Progenitor cell of endocrine pancreas (in vitro differentiated cells): ENCODE data around the gene ZNF629. TPM values are rescaled to one million over a fixed set of nuclear protein-coding genes. Genes with fewer than 3 reads are reported as not detected.

ENCODE experiments used
- DNase-seq: peaks from one replicate; pipeline ENCODE4 v3.0.0; 2021; ENCODE audit warnings: low spot score; ENCODE audit not compliant: unreplicated experiment
- H3K27ac Mint-ChIP-seq: 2 replicates; pipeline ENCODE4 v1.8.0; 2021; ENCODE audit warnings: mild to moderate bottlenecking, moderate library complexity, mixed read lengths
- H3K27me3 Mint-ChIP-seq: 2 replicates; pipeline ENCODE4 v1.8.0; 2021; ENCODE audit warnings: mixed read lengths
- H3K36me3 Mint-ChIP-seq: 2 replicates; pipeline ENCODE4 v1.8.0; 2022; ENCODE audit warnings: mixed read lengths; ENCODE audit not compliant: insufficient read depth
- H3K4me1 Mint-ChIP-seq: 2 replicates; pipeline ENCODE4 v1.8.0; 2021; ENCODE audit warnings: low read depth, mixed read lengths
- H3K4me3 Mint-ChIP-seq: 2 replicates; pipeline ENCODE4 v1.8.0; 2021; ENCODE audit warnings: low read depth, mild to moderate bottlenecking, moderate library complexity, mixed read lengths
- H3K9me3 Mint-ChIP-seq: 2 replicates; pipeline ENCODE4 v1.8.0; 2021; ENCODE audit warnings: low read depth, mixed read lengths
- total RNA-seq: library from RNA; stranded (reverse); gene quantifications from 2 replicates; pipeline ENCODE4 v1.2.1, GENCODE V29; 2021
- TF ChIP-seq, protein P1 (sequence below): fragments of 200-600 bp; sonication (generic); IDR thresholded peaks from one replicate; pipeline ENCODE4 v1.5.0; 2021; ENCODE audit warnings: antibody characterized with exemption, mild to moderate bottlenecking; ENCODE audit not compliant: unreplicated experiment

The ZNF629 gene
- total RNA-seq, 1 donor from 2014 or later: 35.0 TPM

DNA sequence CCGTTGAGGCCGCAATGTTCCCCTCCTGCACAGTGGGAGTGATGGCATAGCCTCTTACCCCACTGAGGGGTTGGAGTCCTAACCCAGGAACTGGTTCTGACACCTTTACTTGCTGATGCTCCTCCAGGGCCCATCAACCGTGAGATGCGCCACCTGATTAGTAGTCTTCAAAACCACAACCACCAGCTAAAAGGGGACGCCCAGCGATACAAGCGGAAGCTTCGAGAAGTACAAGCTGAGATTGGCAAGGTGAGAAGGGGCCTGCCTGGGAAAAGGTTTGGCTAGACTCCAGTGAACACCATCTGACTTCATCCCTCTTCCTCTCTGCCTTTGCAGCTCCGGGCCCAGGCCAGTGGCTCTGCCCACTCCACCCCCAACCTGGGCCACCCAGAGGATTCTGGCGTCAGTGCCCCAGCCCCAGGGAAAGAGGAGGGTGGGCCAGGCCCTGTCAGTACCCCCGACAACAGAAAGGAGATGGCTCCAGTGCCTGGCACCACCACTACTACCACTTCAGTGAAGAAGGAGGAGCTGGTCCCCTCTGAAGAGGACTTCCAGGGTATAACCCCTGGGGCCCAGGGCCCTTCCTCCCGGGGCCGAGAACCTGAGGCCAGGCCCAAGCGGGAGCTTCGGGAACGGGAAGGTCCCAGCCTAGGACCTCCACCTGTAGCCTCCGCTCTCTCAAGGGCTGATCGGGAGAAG lies 19.1 kb downstream of the ZNF629 start:
- TF ChIP-seq, protein P1, sequence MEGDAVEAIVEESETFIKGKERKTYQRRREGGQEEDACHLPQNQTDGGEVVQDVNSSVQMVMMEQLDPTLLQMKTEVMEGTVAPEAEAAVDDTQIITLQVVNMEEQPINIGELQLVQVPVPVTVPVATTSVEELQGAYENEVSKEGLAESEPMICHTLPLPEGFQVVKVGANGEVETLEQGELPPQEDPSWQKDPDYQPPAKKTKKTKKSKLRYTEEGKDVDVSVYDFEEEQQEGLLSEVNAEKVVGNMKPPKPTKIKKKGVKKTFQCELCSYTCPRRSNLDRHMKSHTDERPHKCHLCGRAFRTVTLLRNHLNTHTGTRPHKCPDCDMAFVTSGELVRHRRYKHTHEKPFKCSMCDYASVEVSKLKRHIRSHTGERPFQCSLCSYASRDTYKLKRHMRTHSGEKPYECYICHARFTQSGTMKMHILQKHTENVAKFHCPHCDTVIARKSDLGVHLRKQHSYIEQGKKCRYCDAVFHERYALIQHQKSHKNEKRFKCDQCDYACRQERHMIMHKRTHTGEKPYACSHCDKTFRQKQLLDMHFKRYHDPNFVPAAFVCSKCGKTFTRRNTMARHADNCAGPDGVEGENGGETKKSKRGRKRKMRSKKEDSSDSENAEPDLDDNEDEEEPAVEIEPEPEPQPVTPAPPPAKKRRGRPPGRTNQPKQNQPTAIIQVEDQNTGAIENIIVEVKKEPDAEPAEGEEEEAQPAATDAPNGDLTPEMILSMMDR: no peak
- no peak for DNase-seq
- H3K4me1 Mint-ChIP-seq: peaks cover 6% of the 10 kb centered on the region
- no peaks in the 10 kb centered on the region for H3K27me3 Mint-ChIP-seq
- H3K36me3 Mint-ChIP-seq: peaks cover 27% of the 10 kb centered on the region
- H3K27ac Mint-ChIP-seq: no peak overlapping the region
- no peaks in the 10 kb centered on the region for H3K9me3 Mint-ChIP-seq
- H3K4me3 Mint-ChIP-seq: no peak overlapping the region

DNA sequence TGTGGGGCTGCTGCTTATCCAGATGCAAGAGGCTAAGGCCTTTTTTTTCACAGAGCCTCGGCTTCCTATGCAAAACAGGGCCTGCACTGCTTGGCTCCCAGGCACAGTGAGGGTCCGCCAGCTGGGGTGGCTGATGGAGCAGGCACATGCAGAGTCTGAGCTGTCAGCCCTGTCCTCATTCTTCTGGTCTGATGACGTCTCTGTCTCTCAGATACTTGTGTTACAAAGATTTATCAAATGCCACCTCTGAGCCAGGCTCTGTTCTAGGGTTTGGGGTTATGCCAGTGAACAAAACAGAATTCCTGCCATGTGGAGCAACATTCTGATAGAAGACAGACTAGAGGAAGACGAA lies 20.1 kb downstream of the ZNF629 start:
- DNase-seq: no peak
- H3K27ac Mint-ChIP-seq: no peak overlapping the region
- no peak overlapping the region for H3K4me3 Mint-ChIP-seq
- TF ChIP-seq, protein P1: no peak
- H3K36me3 Mint-ChIP-seq: peaks cover 21% of the 10 kb centered on the region
- no peaks in the 10 kb centered on the region for H3K27me3 Mint-ChIP-seq
- H3K4me1 Mint-ChIP-seq: peaks cover 11% of the 10 kb centered on the region
- no peaks in the 10 kb centered on the region for H3K9me3 Mint-ChIP-seq

DNA sequence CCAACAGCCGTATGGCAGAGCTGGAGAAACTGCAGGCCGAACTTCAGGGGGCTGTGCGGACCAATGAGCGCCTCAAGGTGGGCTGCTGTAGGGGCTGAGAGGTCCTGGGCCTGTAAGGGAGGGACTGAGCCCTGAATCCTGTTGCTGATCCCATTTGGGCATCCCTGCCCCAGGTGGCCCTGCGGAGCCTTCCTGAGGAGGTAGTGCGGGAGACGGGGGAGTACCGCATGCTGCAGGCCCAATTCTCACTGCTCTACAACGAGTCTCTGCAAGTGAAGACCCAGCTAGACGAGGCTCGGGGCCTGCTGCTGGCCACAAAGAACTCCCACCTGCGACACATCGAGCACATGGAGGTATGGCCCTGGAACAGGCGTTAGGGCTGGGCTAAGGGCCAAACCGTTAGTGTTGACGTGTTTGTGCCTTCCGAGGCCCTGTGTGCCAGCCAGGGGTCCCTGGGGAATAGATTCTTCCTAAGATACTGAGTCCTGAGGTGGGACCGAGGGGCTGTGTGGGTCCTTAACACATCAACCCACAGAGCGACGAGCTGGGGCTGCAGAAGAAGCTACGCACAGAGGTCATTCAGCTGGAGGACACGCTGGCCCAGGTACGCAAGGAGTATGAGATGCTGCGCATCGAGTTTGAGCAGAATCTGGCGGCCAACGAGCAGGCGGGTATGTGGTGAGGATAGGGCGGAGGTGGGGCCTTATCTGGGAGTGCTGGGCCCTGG lies 20.6 kb downstream of the ZNF629 start:
- peaks cover 11% of the 10 kb centered on the region for H3K4me1 Mint-ChIP-seq
- H3K9me3 Mint-ChIP-seq: no peaks in the 10 kb centered on the region
- TF ChIP-seq, protein P1: no peak
- H3K27me3 Mint-ChIP-seq: no peaks in the 10 kb centered on the region
- H3K4me3 Mint-ChIP-seq: no peak overlapping the region
- H3K36me3 Mint-ChIP-seq: peaks cover 21% of the 10 kb centered on the region
- DNase-seq: no peak
- H3K27ac Mint-ChIP-seq: no peak overlapping the region

DNA sequence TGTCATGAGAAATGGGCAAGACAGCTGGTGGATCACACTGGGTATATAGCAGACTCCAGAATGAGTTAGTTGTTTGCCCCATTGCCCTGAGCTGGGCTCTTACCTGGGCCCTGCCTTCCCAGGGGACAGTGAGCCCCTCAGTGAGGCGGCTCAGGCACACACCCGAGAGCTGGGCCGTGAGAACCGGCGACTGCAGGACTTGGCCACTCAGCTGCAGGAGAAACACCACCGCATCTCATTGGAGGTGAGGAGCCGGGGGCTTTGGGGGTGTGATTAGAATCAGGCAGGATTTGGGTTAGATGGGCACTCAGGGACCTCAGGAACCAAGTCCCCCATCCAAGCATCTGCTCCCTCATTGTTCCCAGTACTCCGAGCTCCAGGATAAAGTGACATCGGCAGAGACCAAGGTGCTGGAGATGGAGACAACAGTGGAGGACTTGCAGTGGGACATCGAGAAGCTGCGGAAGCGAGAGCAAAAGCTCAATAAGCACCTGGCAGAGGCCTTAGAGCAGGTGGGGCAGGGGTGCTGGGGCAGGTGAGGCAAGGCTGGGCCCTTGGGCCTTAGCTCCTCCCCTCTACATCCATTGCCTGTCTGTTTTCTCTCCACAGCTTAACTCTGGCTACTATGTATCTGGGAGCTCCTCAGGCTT lies 22.1 kb downstream of the ZNF629 start:
- Mint-ChIP-seq H3K4me1 (peaks cover 20% of the 10 kb centered on the region), H3K9me3 (no peaks in the 10 kb centered on the region), H3K4me3 (no peak overlapping the region), H3K27me3 (no peaks in the 10 kb centered on the region), H3K36me3 (peaks cover 21% of the 10 kb centered on the region), H3K27ac (no peak overlapping the region)
- DNase-seq: no peak
- TF ChIP-seq, protein P1: no peak

DNA sequence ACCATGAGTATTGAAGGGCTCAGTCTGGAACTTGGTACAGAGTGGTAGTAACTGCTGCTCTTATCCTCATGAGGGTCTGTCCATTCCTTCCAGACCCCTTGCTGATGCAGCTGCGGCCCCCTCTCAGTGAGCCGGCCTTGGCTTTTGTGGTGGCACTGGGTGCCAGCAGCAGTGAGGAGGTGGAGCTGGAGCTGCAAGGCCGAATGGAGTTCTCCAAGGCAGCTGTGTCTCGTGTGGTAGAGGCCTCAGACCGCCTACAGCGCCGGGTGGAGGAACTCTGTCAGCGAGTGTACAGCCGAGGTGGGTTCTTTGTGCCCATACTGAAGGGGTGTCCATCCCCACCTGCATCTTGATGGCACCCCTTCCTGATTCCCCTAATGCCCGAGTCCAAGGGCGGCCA lies 22.9 kb downstream of the ZNF629 start:
- Mint-ChIP-seq H3K36me3 (peaks cover 21% of the 10 kb centered on the region), H3K27ac (peak overlapping the region; percentile 56), H3K4me1 (peaks cover 20% of the 10 kb centered on the region), H3K27me3 (no peaks in the 10 kb centered on the region), H3K9me3 (no peaks in the 10 kb centered on the region), H3K4me3 (peak overlapping the region; percentile 66)
- no peak for DNase-seq
- TF ChIP-seq, protein P1: no peak
